Mesendoderm (in vitro differentiated cells): ENCODE data around the gene SLC2A5. TPM values are rescaled to one million over a fixed set of nuclear protein-coding genes. Genes with fewer than 3 reads are reported as not detected.

Experiments
- DNase-seq: peaks from one replicate; pipeline ENCODE4 v3.0.0; 2013
- H2AK5ac ChIP-seq: 2 replicates; pipeline ENCODE4 v1.6.1; 2013; ENCODE audit warnings: low read length, inconsistent platforms
- H2BK120ac ChIP-seq: 2 replicates; pipeline ENCODE4 v1.6.1; 2013; ENCODE audit warnings: low read depth, mild to moderate bottlenecking, low read length, moderate library complexity, mixed read lengths
- H2BK15ac ChIP-seq: replicated peaks from 2 replicates; pipeline ENCODE4 v1.6.1; 2013; ENCODE audit warnings: low read depth, mild to moderate bottlenecking, moderate library complexity
- H2BK5ac ChIP-seq: 2 replicates; pipeline ENCODE4 v1.6.1; 2013; ENCODE audit warnings: low read length, inconsistent platforms
- H3K18ac ChIP-seq: 2 replicates; pipeline ENCODE4 v1.6.1; 2013; ENCODE audit warnings: mild to moderate bottlenecking, low read length, mixed read lengths
- H3K23ac ChIP-seq: one replicate; pipeline ENCODE4 v1.6.1; 2013; ENCODE audit warnings: low read length
- H3K27ac ChIP-seq: 2 replicates; pipeline ENCODE4 v1.5.1; 2013; ENCODE audit warnings: low read depth, mild to moderate bottlenecking, inconsistent platforms, low read length, moderate library complexity
- H3K27me3 ChIP-seq: 2 replicates; pipeline ENCODE4 v1.6.1; 2013; ENCODE audit warnings: low read length, control low read depth, mild to moderate bottlenecking, inconsistent platforms; ENCODE audit not compliant: insufficient read depth, poor library complexity
- H3K36me3 ChIP-seq: 2 replicates; pipeline ENCODE4 v1.6.1; 2013; ENCODE audit warnings: low read length, inconsistent platforms; ENCODE audit not compliant: control insufficient read depth, insufficient read depth
- H3K4ac ChIP-seq: one replicate; pipeline ENCODE4 v1.6.1; 2013; ENCODE audit warnings: low read depth, mild to moderate bottlenecking, low read length, moderate library complexity
- H3K4me1 ChIP-seq: 2 replicates; pipeline ENCODE4 v1.6.1; 2013; ENCODE audit warnings: low read depth, low read length, inconsistent platforms; ENCODE audit not compliant: control insufficient read depth
- H3K4me2 ChIP-seq: 2 replicates; pipeline ENCODE4 v1.6.1; 2013; ENCODE audit warnings: low read length
- H3K4me3 ChIP-seq: 2 replicates; pipeline ENCODE4 v1.5.1; 2013; ENCODE audit warnings: mild to moderate bottlenecking, low read length
- H3K56ac ChIP-seq: one replicate; pipeline ENCODE4 v1.6.1; 2013; ENCODE audit warnings: low read length
- H3K79me1 ChIP-seq: 2 replicates; pipeline ENCODE4 v1.6.1; 2013; ENCODE audit warnings: low read length, inconsistent platforms
- H3K79me2 ChIP-seq: 2 replicates; pipeline ENCODE4 v1.6.1; 2013; ENCODE audit warnings: mild to moderate bottlenecking, low read length; ENCODE audit not compliant: control insufficient read depth, insufficient read depth
- H3K9ac ChIP-seq: 2 replicates; pipeline ENCODE4 v1.6.1; 2013; ENCODE audit warnings: low read length, inconsistent platforms
- H4K5ac ChIP-seq: one replicate; pipeline ENCODE4 v1.6.1; 2013; ENCODE audit warnings: low read length
- H4K8ac ChIP-seq: one replicate; pipeline ENCODE4 v1.6.1; 2013; ENCODE audit warnings: low read depth, mild to moderate bottlenecking, control low read depth, low read length, moderate library complexity
- WGBS: extraction: QIAGEN DNeasy Blood & Tissue Kit; methylation state at CpG from one replicate; pipeline ENCODE4 v1.1.7; 2013; ENCODE audit warnings: low lambda C conversion rate, missing lambda C conversion rate; ENCODE audit not compliant: insufficient coverage; ENCODE audit errors: extremely low coverage; 5-methylcytosine and 5-hydroxymethylcytosine counted together
- polyA plus RNA-seq, 2 experiments: library from polyadenylated mRNA; stranded (reverse); fragments of 200-250 nt; gene quantifications; one replicate each; pipeline ENCODE4 v1.2.3, GENCODE V29; 2013

SLC2A5 gene, protein sequence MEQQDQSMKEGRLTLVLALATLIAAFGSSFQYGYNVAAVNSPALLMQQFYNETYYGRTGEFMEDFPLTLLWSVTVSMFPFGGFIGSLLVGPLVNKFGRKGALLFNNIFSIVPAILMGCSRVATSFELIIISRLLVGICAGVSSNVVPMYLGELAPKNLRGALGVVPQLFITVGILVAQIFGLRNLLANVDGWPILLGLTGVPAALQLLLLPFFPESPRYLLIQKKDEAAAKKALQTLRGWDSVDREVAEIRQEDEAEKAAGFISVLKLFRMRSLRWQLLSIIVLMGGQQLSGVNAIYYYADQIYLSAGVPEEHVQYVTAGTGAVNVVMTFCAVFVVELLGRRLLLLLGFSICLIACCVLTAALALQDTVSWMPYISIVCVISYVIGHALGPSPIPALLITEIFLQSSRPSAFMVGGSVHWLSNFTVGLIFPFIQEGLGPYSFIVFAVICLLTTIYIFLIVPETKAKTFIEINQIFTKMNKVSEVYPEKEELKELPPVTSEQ
- polyA plus RNA-seq (2013, experiment 1 of 2) = 0.04 TPM
- polyA plus RNA-seq (2013, experiment 2 of 2) = 0.01 TPM

DNA sequence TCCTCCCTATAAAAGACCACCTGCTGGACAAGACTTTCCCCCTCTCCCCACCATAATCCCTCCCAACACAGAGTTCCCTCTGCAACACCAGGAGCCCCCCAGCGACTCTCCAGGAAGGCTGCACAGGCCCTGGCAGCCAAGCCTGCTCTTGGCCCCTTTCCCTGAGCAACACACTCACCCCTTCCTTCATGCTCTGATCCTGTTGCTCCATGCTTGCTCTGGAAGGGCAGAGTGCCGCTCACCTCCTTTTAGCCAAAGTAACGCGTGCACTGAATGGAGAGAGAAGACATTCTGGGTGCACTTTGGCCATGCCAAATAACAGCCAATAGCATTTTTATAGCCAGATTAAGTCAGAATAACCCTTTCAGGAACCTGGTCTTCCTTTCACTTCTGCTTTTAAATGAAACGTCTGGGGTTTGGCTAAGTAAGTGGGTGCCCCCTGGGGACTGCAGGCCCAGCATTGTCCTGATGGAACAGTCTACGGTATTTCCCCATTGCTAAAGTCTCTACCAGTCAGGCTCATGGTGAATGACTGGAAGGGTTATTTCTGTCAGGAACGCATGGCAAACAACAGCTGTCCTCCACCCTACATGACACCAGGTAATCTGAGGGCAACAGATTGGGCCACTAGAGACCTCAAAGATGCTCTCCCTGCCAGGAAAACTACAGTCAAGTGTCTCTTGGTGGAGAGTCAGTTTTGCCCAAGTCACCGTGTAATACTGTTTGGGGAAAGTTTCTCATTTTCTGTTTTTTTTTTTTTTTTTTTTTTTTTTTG lies at the start of gene SLC2A5:
Gene SLC2A5, minus strand, starts transcription at position 310 of the 775 bp plus-strand sequence. Its CDS starts 99 bp downstream, at position 211.
- Histone ChIP-seq H3K79me2 (no peaks in the 10 kb centered on the region), H3K4me2 (no peak within 1 kb of the TSS), H3K36me3 (no peaks in the 10 kb centered on the region), H3K18ac (no peak within 1 kb of the TSS), H3K27me3 (no peaks in the 10 kb centered on the region), H3K56ac (no peak within 1 kb of the TSS), H3K27ac (no peak within 1 kb of the TSS), H2BK5ac (no peak within 1 kb of the TSS), H3K23ac (no peak within 1 kb of the TSS), H3K4me3 (no peak within 1 kb of the TSS), H3K9ac (no peak within 1 kb of the TSS), H3K4me1 (no peaks in the 10 kb centered on the region), H2BK120ac (no peak within 1 kb of the TSS), H2BK15ac (no peak within 1 kb of the TSS), H3K79me1 (no peaks in the 10 kb centered on the region), H4K8ac (no peak within 1 kb of the TSS), H3K4ac (no peak within 1 kb of the TSS), H2AK5ac (no peak within 1 kb of the TSS), H4K5ac (no peak within 1 kb of the TSS)
- no CpG with 5 or more reads among the region's 8 CpGs for WGBS
- no peak for DNase-seq

DNA sequence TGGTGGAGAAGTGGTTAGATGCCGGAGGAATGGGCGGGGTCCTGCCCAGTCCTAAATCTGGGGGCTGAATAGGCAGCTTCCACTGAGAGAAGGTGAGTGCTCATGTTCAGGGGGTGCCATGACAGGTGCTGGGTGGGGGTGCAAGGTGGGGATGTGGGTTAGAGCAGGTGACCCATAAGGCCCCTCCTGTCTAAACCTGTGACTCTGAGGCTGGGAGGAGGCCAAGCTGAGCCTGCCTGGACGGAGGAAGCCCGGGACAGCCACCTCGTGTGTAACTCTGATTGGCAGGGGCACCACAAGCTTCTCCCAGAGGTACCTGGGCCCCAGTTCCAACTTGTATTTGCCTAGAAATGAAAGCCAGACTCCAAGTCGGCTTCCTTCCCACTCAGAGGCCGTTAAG lies 48.8 kb upstream of the SLC2A5 start:
- H2BK15ac ChIP-seq = no peak overlapping the region
- no peaks in the 10 kb centered on the region for H3K27me3 ChIP-seq
- H3K4ac ChIP-seq = no peak overlapping the region
- no peak overlapping the region for H3K9ac ChIP-seq
- no peak overlapping the region for H2BK120ac ChIP-seq
- no peak overlapping the region for H3K18ac ChIP-seq
- no peak overlapping the region for H4K5ac ChIP-seq
- no peaks in the 10 kb centered on the region for H3K79me1 ChIP-seq
- no peak overlapping the region for H2BK5ac ChIP-seq
- no peaks in the 10 kb centered on the region for H3K4me1 ChIP-seq
- no peak overlapping the region for H3K27ac ChIP-seq
- no peak overlapping the region for H4K8ac ChIP-seq
- no peak overlapping the region for H2AK5ac ChIP-seq
- H3K79me2 ChIP-seq = no peaks in the 10 kb centered on the region
- no peak overlapping the region for H3K56ac ChIP-seq
- no peak for DNase-seq
- H3K4me2 ChIP-seq = no peak overlapping the region
- H3K4me3 ChIP-seq = no peak overlapping the region
- WGBS = no CpG with 5 or more reads among the region's 7 CpGs
- no peak overlapping the region for H3K23ac ChIP-seq
- no peaks in the 10 kb centered on the region for H3K36me3 ChIP-seq

DNA sequence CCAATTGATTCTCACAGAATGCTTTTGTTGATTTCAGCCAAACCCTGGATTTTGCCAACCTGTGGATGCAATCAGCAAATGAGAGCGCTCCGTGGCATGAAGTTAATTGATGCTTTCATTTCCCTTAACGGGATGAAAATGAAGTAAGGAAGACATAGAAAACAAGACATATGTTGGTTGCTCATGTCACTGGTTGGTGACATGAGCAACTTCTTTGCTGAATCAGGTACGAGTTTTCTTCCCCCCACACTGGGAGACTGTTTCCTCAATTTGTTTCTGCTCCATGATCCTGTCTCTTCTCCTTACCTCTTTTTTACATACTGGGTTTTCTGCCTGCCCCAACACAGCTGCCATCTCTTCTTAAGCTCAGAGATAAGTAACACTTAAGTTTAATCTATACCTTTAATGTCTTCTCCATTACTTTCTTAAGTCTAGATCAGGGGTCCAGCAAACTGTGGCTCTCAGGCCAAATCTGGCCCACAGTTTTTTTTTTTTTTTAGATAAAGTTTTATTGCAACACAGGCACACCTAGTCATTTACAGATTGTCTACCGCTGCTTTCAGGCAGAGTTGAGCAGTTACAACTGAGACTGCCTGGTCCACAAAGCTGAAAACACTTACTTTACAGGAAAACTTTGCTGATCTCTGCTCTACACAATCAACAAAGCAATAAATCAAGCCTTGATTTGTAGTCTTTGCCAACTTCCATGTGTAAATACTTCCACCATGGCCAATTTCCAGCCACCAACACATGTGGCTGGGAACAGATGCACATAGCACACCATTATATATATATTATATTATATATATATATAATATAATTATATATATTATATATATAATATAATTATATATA lies 46.1 kb upstream of the SLC2A5 start:
- Histone ChIP-seq H2BK5ac (no peak overlapping the region), H3K9ac (no peak overlapping the region), H3K27me3 (no peaks in the 10 kb centered on the region), H3K56ac (no peak overlapping the region), H3K4me3 (no peak overlapping the region), H4K8ac (no peak overlapping the region), H3K4me1 (no peaks in the 10 kb centered on the region), H2BK120ac (no peak overlapping the region), H2AK5ac (no peak overlapping the region), H3K27ac (no peak overlapping the region), H3K18ac (no peak overlapping the region), H3K23ac (no peak overlapping the region), H3K36me3 (no peaks in the 10 kb centered on the region), H3K79me2 (no peaks in the 10 kb centered on the region), H4K5ac (no peak overlapping the region), H3K4me2 (no peak overlapping the region), H3K4ac (no peak overlapping the region), H3K79me1 (no peaks in the 10 kb centered on the region), H2BK15ac (no peak overlapping the region)
- DNase-seq = no peak
- no CpG with 5 or more reads among the region's 5 CpGs for WGBS

DNA sequence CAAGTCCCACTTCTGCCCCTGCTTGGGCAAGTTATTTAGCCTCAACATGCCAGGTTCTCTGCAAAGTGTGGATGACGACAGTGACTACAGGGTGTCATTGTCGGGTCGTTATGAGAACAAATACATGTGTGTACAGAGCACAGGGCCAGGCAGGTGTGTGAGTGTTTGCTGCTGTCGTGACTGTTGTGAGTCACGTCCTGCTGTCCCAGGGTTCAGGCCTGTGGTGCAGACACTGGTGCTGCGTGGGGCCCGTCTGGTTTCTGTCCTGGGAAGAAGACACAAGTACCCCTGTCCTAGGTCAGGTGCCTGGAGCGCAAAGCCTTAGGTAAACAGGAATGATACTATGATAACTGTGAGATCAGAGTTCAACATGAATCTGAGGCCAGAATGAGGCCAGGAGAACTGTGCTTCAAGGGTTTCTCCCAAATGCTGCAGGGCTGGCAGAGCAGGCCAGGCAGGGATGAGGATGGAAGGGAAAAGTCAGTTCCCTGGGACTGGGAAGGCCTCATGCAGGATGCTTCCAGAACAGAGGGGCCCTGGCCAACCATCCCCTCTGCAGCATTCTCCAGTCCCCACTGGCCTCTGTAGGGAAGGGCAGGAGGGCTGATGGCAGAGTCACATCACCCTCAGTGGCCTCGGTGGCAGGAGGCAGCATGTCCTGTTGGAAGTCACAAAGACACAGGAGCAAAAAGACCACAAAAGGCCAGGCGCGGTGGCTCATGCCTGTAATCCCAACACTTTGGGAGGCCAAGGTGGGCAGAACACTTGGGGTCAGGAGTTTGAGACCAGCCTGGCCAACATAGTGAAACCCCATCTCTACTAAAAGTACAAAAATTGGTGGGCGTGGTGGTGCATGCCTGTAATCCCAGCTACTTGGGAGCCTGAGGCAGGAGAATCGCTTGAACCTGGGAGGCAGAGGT lies 43.8 kb upstream of the SLC2A5 start:
- no peak overlapping the region for H4K8ac ChIP-seq
- H3K4ac ChIP-seq = no peak overlapping the region
- H2BK120ac ChIP-seq = no peak overlapping the region
- H4K5ac ChIP-seq = no peak overlapping the region
- no peaks in the 10 kb centered on the region for H3K4me1 ChIP-seq
- no peaks in the 10 kb centered on the region for H3K27me3 ChIP-seq
- H3K9ac ChIP-seq = no peak overlapping the region
- no peak overlapping the region for H3K56ac ChIP-seq
- no CpG with 5 or more reads among the region's 13 CpGs for WGBS
- DNase-seq = no peak
- H3K23ac ChIP-seq = no peak overlapping the region
- no peak overlapping the region for H3K4me3 ChIP-seq
- H3K79me1 ChIP-seq = no peaks in the 10 kb centered on the region
- H2BK5ac ChIP-seq = no peak overlapping the region
- no peaks in the 10 kb centered on the region for H3K36me3 ChIP-seq
- H3K79me2 ChIP-seq = no peaks in the 10 kb centered on the region
- no peak overlapping the region for H3K4me2 ChIP-seq
- no peak overlapping the region for H3K27ac ChIP-seq
- no peak overlapping the region for H2BK15ac ChIP-seq
- H2AK5ac ChIP-seq = no peak overlapping the region
- H3K18ac ChIP-seq = no peak overlapping the region

DNA sequence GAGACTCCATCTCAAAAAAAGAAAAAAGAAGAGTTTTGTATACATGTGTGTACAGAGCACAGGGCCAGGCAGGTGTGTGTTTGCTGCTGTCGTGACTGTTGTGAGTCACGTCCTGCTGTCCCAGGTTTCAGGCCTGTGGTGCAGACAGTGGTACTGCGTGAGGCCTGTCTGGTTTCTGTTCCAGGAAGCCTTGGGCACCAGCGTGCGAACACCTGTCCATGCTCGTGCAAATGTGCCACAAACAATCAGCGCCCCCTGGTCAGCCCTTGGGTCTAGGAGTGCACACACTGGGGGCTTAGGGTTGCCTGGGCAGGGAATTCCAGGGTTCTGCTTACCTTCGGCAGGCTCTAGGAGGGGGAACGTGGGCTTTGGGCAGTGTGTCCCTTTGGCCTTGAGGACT lies 42.5 kb upstream of the SLC2A5 start:
- H3K27ac ChIP-seq = no peak overlapping the region
- no peaks in the 10 kb centered on the region for H3K27me3 ChIP-seq
- no peak overlapping the region for H3K23ac ChIP-seq
- H3K4ac ChIP-seq = no peak overlapping the region
- H3K4me1 ChIP-seq = no peaks in the 10 kb centered on the region
- H2AK5ac ChIP-seq = no peak overlapping the region
- H3K9ac ChIP-seq = no peak overlapping the region
- no peak overlapping the region for H3K4me3 ChIP-seq
- no peak overlapping the region for H3K4me2 ChIP-seq
- H3K36me3 ChIP-seq = no peaks in the 10 kb centered on the region
- WGBS = no CpG with 5 or more reads among the region's 9 CpGs
- no peak overlapping the region for H3K56ac ChIP-seq
- no peak overlapping the region for H4K8ac ChIP-seq
- no peak overlapping the region for H2BK15ac ChIP-seq
- H4K5ac ChIP-seq = no peak overlapping the region
- no peak for DNase-seq
- no peaks in the 10 kb centered on the region for H3K79me1 ChIP-seq
- no peak overlapping the region for H2BK120ac ChIP-seq
- no peaks in the 10 kb centered on the region for H3K79me2 ChIP-seq
- H2BK5ac ChIP-seq = no peak overlapping the region
- no peak overlapping the region for H3K18ac ChIP-seq
